ENCODE data around the gene CEP19. TPM values are rescaled to one million over a fixed set of nuclear protein-coding genes. Genes with fewer than 3 reads are reported as not detected.

CEP19 gene, protein sequence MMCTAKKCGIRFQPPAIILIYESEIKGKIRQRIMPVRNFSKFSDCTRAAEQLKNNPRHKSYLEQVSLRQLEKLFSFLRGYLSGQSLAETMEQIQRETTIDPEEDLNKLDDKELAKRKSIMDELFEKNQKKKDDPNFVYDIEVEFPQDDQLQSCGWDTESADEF
- total RNA-seq, result 3.8 and 4.1 TPM in 2 replicates
- long read RNA-seq, transcript CEP19-202 (3 exons, 2,201 nt), result major isoform, 24 of 30 reads
- long read RNA-seq, partial matches to known transcripts, result 0 of 30 reads
- long read RNA-seq, other reads (novel, unspliced or antisense), result 6 of 30 reads

DNA sequence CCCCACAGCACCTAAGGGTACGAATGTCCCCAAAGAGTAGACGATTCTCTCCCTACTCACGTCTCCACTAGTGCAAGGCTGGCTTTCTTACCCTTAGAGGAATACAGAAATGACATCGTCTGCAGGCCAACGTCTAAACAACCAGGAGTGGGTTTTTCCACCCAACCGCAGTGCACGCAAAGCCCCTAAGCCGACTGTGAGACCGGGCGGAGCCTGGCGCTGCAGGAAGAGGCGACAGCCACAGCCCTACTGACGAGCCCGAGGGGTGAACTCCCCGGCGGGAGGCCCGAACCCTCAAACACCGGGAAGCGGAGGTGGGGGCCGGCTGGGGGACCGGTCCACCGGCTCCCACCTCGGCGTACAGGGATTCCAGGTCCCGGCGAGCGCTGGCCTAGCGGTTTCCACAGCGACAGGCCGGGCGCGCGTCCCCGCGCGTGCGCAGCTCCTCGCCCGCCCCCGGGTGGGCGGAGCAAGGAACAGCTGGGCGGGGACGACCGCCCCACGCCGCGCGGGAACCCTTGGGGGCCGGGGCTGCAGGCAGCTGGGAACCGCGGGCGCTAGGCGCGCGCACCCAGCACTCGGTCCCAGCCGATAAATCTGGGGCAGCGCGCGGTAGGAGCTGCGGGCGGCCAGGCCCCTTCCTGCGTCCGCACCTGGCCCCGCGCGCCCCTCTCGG lies at the start of gene CEP19, which contains the start of gene PIGX:
TSS of gene CEP19 (minus strand) at position 413 of the 676 bp plus-strand sequence. CDS start 3,593 bp downstream, outside the sequence.
TSS of gene PIGX (plus strand) at position 540 of the 676 bp plus-strand sequence.
- TF ChIP-seq, protein P1, sequence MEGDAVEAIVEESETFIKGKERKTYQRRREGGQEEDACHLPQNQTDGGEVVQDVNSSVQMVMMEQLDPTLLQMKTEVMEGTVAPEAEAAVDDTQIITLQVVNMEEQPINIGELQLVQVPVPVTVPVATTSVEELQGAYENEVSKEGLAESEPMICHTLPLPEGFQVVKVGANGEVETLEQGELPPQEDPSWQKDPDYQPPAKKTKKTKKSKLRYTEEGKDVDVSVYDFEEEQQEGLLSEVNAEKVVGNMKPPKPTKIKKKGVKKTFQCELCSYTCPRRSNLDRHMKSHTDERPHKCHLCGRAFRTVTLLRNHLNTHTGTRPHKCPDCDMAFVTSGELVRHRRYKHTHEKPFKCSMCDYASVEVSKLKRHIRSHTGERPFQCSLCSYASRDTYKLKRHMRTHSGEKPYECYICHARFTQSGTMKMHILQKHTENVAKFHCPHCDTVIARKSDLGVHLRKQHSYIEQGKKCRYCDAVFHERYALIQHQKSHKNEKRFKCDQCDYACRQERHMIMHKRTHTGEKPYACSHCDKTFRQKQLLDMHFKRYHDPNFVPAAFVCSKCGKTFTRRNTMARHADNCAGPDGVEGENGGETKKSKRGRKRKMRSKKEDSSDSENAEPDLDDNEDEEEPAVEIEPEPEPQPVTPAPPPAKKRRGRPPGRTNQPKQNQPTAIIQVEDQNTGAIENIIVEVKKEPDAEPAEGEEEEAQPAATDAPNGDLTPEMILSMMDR (IDR thresholded peaks at IDR 0.05), result no peak
- H3K4me3 Mint-ChIP-seq (ENCODE audit: unreplicated experiment), result peak within 1 kb of the TSS; percentile 84
- no peaks in the 10 kb centered on the region for H3K27me3 Mint-ChIP-seq (ENCODE audit: unreplicated experiment)
- H3K27ac Mint-ChIP-seq (ENCODE audit: unreplicated experiment), result peak within 1 kb of the TSS; percentile 89
- peak; percentile 96 for DNase-seq (ENCODE audit: extremely low spot score, unreplicated experiment)
- H3K9me3 Mint-ChIP-seq (ENCODE audit: unreplicated experiment), result no peaks in the 10 kb centered on the region
- peaks cover 24% of the 10 kb centered on the region for H3K4me1 Mint-ChIP-seq (ENCODE audit: unreplicated experiment)
- peaks cover 3% of the 10 kb centered on the region for H3K36me3 Mint-ChIP-seq (ENCODE audit: unreplicated experiment)

DNA sequence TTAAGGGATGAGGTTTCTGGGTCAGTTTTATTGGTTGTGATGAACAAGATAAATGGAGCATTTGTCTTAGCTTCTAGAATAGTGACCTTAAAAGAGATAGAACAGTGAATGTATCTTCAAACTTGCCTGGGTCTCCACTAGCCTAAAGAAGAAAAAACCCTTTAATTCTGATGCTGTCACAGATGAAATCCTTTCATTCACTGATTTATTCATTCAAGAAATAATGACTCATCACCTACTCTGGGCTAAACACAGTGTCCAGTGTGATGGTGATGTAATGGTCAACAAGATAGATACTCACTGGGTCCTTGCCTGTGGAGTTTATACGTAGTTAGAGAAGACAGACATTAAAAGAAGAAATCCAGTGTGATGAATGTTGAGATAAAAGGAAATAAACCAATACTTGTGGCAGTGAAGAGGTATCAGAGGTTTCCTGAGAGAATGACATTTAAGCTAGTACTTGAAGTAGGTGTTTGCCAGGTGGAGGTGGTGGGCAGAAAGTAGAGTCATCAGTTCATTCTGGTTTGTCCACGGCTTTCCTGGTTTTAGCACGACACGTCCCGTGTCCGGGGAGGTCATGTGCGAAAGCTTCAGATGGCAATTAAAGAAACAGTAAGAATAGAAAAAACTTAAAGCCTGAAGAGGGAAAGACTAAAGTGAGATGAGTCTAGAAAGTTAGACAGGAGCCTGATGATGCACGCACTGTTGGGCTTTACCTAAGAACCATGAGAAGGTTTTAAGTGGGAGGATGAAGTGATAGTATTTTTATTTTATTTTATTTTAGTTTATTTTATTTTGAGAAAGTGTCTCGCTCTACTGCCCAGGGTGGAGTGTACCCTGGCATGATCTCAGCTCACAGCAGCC lies 46.1 kb upstream of the CEP19 start:
- TF ChIP-seq, protein P1 (IDR thresholded peaks at IDR 0.05), result no peak
- Mint-ChIP-seq H3K36me3 (ENCODE audit: unreplicated experiment) (peaks cover 27% of the 10 kb centered on the region), H3K4me3 (ENCODE audit: unreplicated experiment) (no peak overlapping the region), H3K27me3 (ENCODE audit: unreplicated experiment) (no peaks in the 10 kb centered on the region), H3K27ac (ENCODE audit: unreplicated experiment) (peak overlapping the region; percentile 49), H3K9me3 (ENCODE audit: unreplicated experiment) (no peaks in the 10 kb centered on the region), H3K4me1 (ENCODE audit: unreplicated experiment) (peaks cover 38% of the 10 kb centered on the region)
- no peak for DNase-seq (ENCODE audit: extremely low spot score, unreplicated experiment)

DNA sequence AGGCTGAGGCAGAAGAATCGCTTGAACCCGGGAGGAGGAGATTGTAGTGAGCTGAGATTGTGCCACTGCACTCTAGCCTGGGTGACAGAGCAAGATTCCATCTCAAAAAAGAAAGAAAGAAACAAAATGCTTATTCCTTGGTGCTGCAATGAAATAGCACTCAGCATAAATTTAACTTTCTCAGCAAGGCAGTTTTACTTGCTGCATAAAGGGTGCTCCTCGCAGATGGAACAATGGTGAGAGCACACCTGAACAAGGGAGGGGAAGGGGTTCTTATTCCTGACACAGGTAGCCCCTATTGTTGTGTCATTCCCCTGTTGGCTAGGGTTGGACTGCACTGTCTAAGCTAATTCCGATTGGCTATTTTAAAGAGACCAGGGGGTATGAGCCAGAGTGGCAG lies 44.7 kb upstream of the CEP19 start:
- no peak overlapping the region for H3K27ac Mint-ChIP-seq (ENCODE audit: unreplicated experiment)
- peaks cover 38% of the 10 kb centered on the region for H3K4me1 Mint-ChIP-seq (ENCODE audit: unreplicated experiment)
- TF ChIP-seq, protein P1 (IDR thresholded peaks at IDR 0.05), result no peak
- no peaks in the 10 kb centered on the region for H3K9me3 Mint-ChIP-seq (ENCODE audit: unreplicated experiment)
- no peak overlapping the region for H3K4me3 Mint-ChIP-seq (ENCODE audit: unreplicated experiment)
- H3K36me3 Mint-ChIP-seq (ENCODE audit: unreplicated experiment), result peaks cover 23% of the 10 kb centered on the region
- no peaks in the 10 kb centered on the region for H3K27me3 Mint-ChIP-seq (ENCODE audit: unreplicated experiment)
- DNase-seq (ENCODE audit: extremely low spot score, unreplicated experiment), result no peak

DNA sequence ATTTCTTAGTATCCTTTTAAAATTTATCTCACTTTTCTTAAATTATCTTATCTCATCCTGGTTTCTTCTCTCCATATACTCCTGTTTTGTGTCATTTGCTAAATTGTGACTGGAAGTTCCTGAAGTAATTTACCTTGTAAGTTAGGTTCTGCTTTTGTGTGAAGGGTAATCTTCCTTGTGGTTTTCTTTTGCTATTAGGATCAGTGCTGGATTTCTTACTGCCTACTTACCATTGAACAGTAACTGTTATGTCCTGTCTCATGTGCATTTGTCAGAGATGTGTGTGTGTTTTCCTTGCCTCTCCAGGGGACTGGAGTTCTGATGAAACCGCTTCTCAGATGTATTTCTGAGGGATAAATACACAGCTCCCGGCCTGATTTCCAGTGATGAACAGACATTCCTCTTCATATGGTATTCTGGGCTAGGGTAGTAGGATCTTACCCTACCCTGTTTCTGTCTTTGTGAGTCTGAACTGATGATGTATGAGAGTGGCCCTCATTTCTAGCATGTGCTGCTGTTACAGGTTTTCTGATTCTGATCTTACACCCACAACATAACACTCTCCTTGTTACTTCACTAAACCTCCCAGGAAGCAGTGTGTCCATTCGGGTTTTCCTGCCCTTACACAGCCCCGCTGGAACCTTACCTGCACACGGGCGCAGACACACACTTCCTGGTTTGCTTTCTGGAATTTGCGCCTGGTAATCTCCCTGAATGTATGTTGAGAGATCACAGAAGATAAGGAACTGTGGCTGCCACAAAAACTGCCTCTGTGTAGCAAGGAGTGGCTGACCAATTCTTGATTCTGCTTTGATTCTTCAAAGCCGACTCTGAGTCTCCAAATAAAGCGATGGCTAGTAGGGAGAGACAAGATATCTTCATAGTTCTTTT lies 42.3 kb upstream of the CEP19 start:
- TF ChIP-seq, protein P1 (IDR thresholded peaks at IDR 0.05), result no peak
- Mint-ChIP-seq H3K4me1 (ENCODE audit: unreplicated experiment) (peaks cover 41% of the 10 kb centered on the region), H3K9me3 (ENCODE audit: unreplicated experiment) (no peaks in the 10 kb centered on the region), H3K4me3 (ENCODE audit: unreplicated experiment) (no peak overlapping the region), H3K27me3 (ENCODE audit: unreplicated experiment) (no peaks in the 10 kb centered on the region), H3K36me3 (ENCODE audit: unreplicated experiment) (peaks cover 23% of the 10 kb centered on the region), H3K27ac (ENCODE audit: unreplicated experiment) (peak overlapping the region; percentile 70)
- no peak for DNase-seq (ENCODE audit: extremely low spot score, unreplicated experiment)

Measured in osteocyte (in vitro differentiated cells).